ENCODE data around the gene C1orf87. TPM values are rescaled to one million over a fixed set of nuclear protein-coding genes. Genes with fewer than 3 reads are reported as not detected.

C1orf87 gene
- total RNA-seq, 1 donor from 2014 or later: 0.17 TPM

- no peak for TF ChIP-seq CTCF (conservative IDR thresholded peaks at IDR 0.05; ENCODE audit: low read depth, low read length)
- peak; percentile 54 for DNase-seq (ENCODE audit: low read depth)
- no peak overlapping the region for H3K4me3 ChIP-seq (ENCODE audit: low read depth, low read length)
Observed at GRCh38 chr1:60108196-60108595, 34.6 kb upstream of the C1orf87 start.

- DNase-seq (ENCODE audit: low read depth): no peak
Observed at GRCh38 chr1:60103186-60103585, 29.6 kb upstream of the C1orf87 start.

GRCh38 chr1:60102267-60103061 lies 28.9 kb upstream of the C1orf87 start:
- H3K4me3 ChIP-seq (ENCODE audit: low read depth, low read length): no peak overlapping the region
- TF ChIP-seq CTCF (conservative IDR thresholded peaks at IDR 0.05; ENCODE audit: low read depth, low read length): no peak
- no peak for DNase-seq (ENCODE audit: low read depth)

More at GRCh38 chr1:60103186-60103585, 29.6 kb upstream of the C1orf87 start:
- no peak overlapping the region for H3K4me3 ChIP-seq (ENCODE audit: low read depth, low read length)
- TF ChIP-seq CTCF (conservative IDR thresholded peaks at IDR 0.05; ENCODE audit: low read depth, low read length): no peak

- no peak for DNase-seq (ENCODE audit: low read depth)
- no peak for TF ChIP-seq CTCF (conservative IDR thresholded peaks at IDR 0.05; ENCODE audit: low read depth, low read length)
- H3K4me3 ChIP-seq (ENCODE audit: low read depth, low read length): no peak overlapping the region
Observed at GRCh38 chr1:60101516-60101915, 27.9 kb upstream of the C1orf87 start.

DNA sequence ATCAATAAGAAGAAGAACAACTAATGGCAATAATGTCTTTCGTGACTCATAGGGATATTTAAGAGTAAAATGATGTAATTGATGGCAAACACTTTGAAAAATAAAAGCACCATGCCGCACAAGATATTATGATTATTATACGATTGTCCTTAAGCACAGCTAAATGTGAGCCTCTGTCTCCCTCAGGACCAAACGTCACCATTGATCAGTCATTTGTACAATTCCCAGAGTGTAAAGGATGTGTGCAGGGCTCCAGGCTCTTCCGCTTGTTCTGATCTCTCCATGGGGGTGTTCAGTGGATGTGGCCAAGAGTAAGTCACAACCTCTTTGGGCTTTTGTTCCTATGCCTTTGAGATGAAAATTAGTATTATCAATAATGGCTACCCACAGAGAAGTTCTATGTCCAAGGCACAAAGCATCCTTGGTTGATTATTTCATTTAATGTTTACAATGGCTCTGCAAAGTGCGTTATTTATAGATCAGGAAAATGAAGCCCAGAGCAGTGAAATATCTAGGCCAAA lies 17.7 kb upstream of the C1orf87 start:
- no peak for DNase-seq (ENCODE audit: low read depth)

DNA sequence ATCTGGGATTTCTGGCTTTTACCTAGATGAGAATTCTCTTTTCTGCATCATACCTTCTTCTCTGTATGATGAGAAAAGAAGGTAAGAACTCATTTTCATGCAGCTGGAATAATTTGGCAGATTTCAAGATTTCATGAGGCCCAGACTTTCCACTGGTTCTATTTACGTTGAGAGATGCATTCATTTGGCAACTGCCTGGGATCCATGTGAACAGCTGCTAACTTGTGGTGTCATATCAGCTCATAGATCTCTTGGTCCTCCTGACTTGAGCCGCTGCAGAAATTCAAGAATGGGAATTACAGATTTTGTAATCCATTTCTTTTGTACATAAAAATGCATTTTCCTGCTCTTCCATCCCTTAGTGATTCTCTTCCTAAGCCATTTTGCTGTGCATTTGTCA lies 17.1 kb upstream of the C1orf87 start:
- H3K4me3 ChIP-seq (ENCODE audit: low read depth, low read length): no peak overlapping the region
- no peak for TF ChIP-seq CTCF (conservative IDR thresholded peaks at IDR 0.05; ENCODE audit: low read depth, low read length)
- DNase-seq (ENCODE audit: low read depth): no peak

More for the DNA sequence above, 17.7 kb upstream of the C1orf87 start:
- no peak for TF ChIP-seq CTCF (conservative IDR thresholded peaks at IDR 0.05; ENCODE audit: low read depth, low read length)
- H3K4me3 ChIP-seq (ENCODE audit: low read depth, low read length): no peak overlapping the region

Measured in epithelial cell of proximal tubule (primary cell).